SK-N-SH (cell line): ENCODE results near the gene GRM5. TPM values are rescaled to one million over a fixed set of nuclear protein-coding genes. Genes with fewer than 3 reads are reported as not detected.

Experiments
- CTCF ChIA-PET: fragments of 300-600, 350-600 bp; formaldehyde crosslinking; extraction: SDS; loops from one replicate; lab custom pipeline; 2021; lab: Yijun Ruan, JAX
- POLR2A ChIA-PET: fragments of 350-600 bp; sonication (Branson Sonifier 250); formaldehyde crosslinking; extraction: SDS; loops from one replicate; lab custom pipeline; 2020; ENCODE audit warnings: antibody characterized with exemption, inconsistent platforms; lab: Yijun Ruan, JAX
- DNase-seq: peaks from one replicate; pipeline ENCODE4 v3.0.0; 2012
- H2AFZ ChIP-seq: fragments of 200-600 bp; sonication (generic); 2 replicates; pipeline ENCODE4 v1.8.1; 2016; ENCODE audit warnings: antibody characterized with exemption, mild to moderate bottlenecking, low read depth
- H3F3A ChIP-seq: fragments of 200-600 bp; sonication (generic); replicated peaks from 2 replicates; pipeline ENCODE3; 2016; ENCODE audit warnings: antibody characterized with exemption, mild to moderate bottlenecking; ENCODE audit not compliant: insufficient read depth
- H3K27ac ChIP-seq, 2 experiments: fragments of 200-500 bp in 1 of 2; fragments of 200-600 bp in 1 of 2; sonication (Bioruptor generic) in 1 of 2; sonication (generic), shearing (Covaris generic) in 1 of 2; 2 replicates each; pipeline versions ENCODE4 v1.5.1 to v1.6.1; 2014 to 2016; ENCODE audit warnings: low read depth in 2 of 2, inconsistent platforms in 1 of 2, low read length in 1 of 2, mild to moderate bottlenecking in 1 of 2, mixed read lengths in 1 of 2
- H3K27me3 ChIP-seq: fragments of 200-600 bp; sonication (generic), shearing (Covaris generic); 2 replicates; pipeline ENCODE4 v1.6.1; 2016; ENCODE audit warnings: mixed run types; ENCODE audit not compliant: insufficient read depth
- H3K36me3 ChIP-seq, 2 experiments: fragments of 200-500 bp in 1 of 2; fragments of 200-600 bp in 1 of 2; sonication (Bioruptor generic) in 1 of 2; sonication (generic) in 1 of 2; replicated peaks in 1 of 2; 2 replicates each; pipeline versions ENCODE3 to v1.5.1; 2014 to 2016; ENCODE audit warnings: low read length in 1 of 2, mild to moderate bottlenecking in 1 of 2; ENCODE audit not compliant: insufficient read depth in 2 of 2, control insufficient read depth in 1 of 2
- H3K4me1 ChIP-seq, 2 experiments: fragments of 200-500 bp in 1 of 2; fragments of 200-600 bp in 1 of 2; sonication (Bioruptor generic) in 1 of 2; sonication (generic), shearing (Covaris generic) in 1 of 2; 2 replicates each; pipeline versions ENCODE4 v1.5.1 to v1.6.1; 2014 to 2016; ENCODE audit warnings: low read depth in 1 of 2, low read length in 1 of 2, mixed run types in 1 of 2; ENCODE audit not compliant: insufficient read depth in 2 of 2, control insufficient read depth in 1 of 2
- H3K4me2 ChIP-seq: fragments of 200-600 bp; sonication (generic), shearing (Covaris generic); 2 replicates; pipeline ENCODE4 v1.6.1; 2017; ENCODE audit warnings: mixed run types
- H3K4me3 ChIP-seq, 2 experiments: fragments of 200-500 bp in 1 of 2; fragments of 200-600 bp in 1 of 2; sonication (Bioruptor generic) in 1 of 2; sonication (generic), shearing (Covaris generic) in 1 of 2; 2 replicates each; pipeline versions ENCODE4 v1.5.1 to v1.8.1; 2014 to 2016; ENCODE audit warnings: low read depth in 2 of 2, inconsistent platforms in 1 of 2, low read length in 1 of 2, mild to moderate bottlenecking in 1 of 2, mixed read lengths in 1 of 2, moderate library complexity in 1 of 2
- H3K79me2 ChIP-seq: fragments of 200-600 bp; sonication (generic); 2 replicates; pipeline ENCODE4 v1.8.1; 2017; ENCODE audit warnings: mild to moderate bottlenecking; ENCODE audit not compliant: insufficient read depth
- H3K9ac ChIP-seq: fragments of 200-600 bp; sonication (generic); 2 replicates; pipeline ENCODE4 v1.6.1; 2017; ENCODE audit warnings: mixed run types
- H3K9me2 ChIP-seq: fragments of 200-600 bp; sonication (generic); 2 replicates; pipeline ENCODE4 v1.6.1; 2017; ENCODE audit warnings: mixed run types
- H3K9me3 ChIP-seq: fragments of 200-600 bp; sonication (generic); 2 replicates; pipeline ENCODE4 v1.6.1; 2017; ENCODE audit warnings: mixed run types, mild to moderate bottlenecking, moderate library complexity
- H4K20me1 ChIP-seq: fragments of 200-600 bp; sonication (generic); 2 replicates; pipeline ENCODE4 v1.6.1; 2017; ENCODE audit warnings: mild to moderate bottlenecking, mixed run types; ENCODE audit not compliant: insufficient read depth
- EZH2phosphoT487 ChIP-seq: fragments of 200-600 bp; sonication (generic); IDR thresholded peaks from 2 replicates; pipeline ENCODE4 v1.6.1; 2017; ENCODE audit warnings: low read depth, mixed run types, mild to moderate bottlenecking, antibody characterized with exemption, moderate library complexity, borderline replicate concordance
- FOXJ3 ChIP-seq: sonication (generic); formaldehyde crosslinking; IDR thresholded peaks from 2 replicates; pipeline ENCODE4 v1.5.1; 2020; ENCODE audit warnings: mild to moderate bottlenecking, missing genetic modification reagents
- FOXM1 ChIP-seq: IDR thresholded peaks from 2 replicates; pipeline ENCODE4 v1.4.0; 2012; ENCODE audit warnings: low read depth, mild to moderate bottlenecking
- GABPA ChIP-seq: IDR thresholded peaks from 2 replicates; pipeline ENCODE4 v1.4.0; 2012; ENCODE audit warnings: low read depth, mild to moderate bottlenecking
- GATA2 ChIP-seq: sonication (generic); formaldehyde crosslinking; IDR thresholded peaks from 2 replicates; pipeline ENCODE4 v1.5.0; 2020; ENCODE audit warnings: mild to moderate bottlenecking, missing genetic modification reagents
- NRF1 ChIP-seq: IDR thresholded peaks from 2 replicates; pipeline ENCODE4 v1.6.1; 2012; ENCODE audit warnings: low read depth, mild to moderate bottlenecking, low read length
- RAD21 ChIP-seq: IDR thresholded peaks from 2 replicates; pipeline ENCODE4 v1.6.1; 2012; ENCODE audit warnings: mild to moderate bottlenecking, low read length
- RCOR1 ChIP-seq: fragments of 150-350 bp; IDR thresholded peaks from 2 replicates; pipeline ENCODE4 v1.6.1; 2017; ENCODE audit warnings: antibody characterized with exemption, low read length
- RFX5 ChIP-seq: IDR thresholded peaks from 2 replicates; pipeline ENCODE4 v1.6.1; 2012; ENCODE audit warnings: mild to moderate bottlenecking, improper control_type of control experiment, low read length
- SMC3 ChIP-seq: IDR thresholded peaks from 2 replicates; pipeline ENCODE4 v1.6.1; 2012; ENCODE audit warnings: low read depth, low read length, improper control_type of control experiment
- TCF12 ChIP-seq: IDR thresholded peaks from 2 replicates; pipeline ENCODE4 v1.4.0; 2012
- WGBS: methylation state at CpG from one replicate; pipeline ENCODE4 v1.1.6; 2017; ENCODE audit warnings: low lambda C conversion rate; 5-methylcytosine and 5-hydroxymethylcytosine counted together
- polyA plus RNA-seq, 3 experiments: library from polyadenylated mRNA; depleted of rRNA; stranded (reverse); fragments of >200 nt; gene quantifications; 2 replicates each; pipeline ENCODE4 v1.2.3, GENCODE V29; 2012
- TF ChIP-seq, protein P1 (sequence below): IDR thresholded peaks from 2 replicates; pipeline ENCODE4 v1.4.0; 2012; ENCODE audit warnings: low read depth, borderline replicate concordance
- TF ChIP-seq, protein P2 (sequence below): IDR thresholded peaks from 2 replicates; pipeline ENCODE4; 2012
- TF ChIP-seq, protein P3 (sequence below): fragments of 150-350 bp; IDR thresholded peaks from 2 replicates; pipeline ENCODE4 v1.6.1; 2016; ENCODE audit warnings: mild to moderate bottlenecking, low read depth, low read length
- TF ChIP-seq, protein P4 (sequence below): IDR thresholded peaks from 2 replicates; pipeline ENCODE4 v1.4.0; 2012; ENCODE audit warnings: low read depth
- TF ChIP-seq, protein P5 (sequence below): fragments of 200-600 bp; sonication (generic); IDR thresholded peaks from 2 replicates; pipeline ENCODE4 v1.6.1; 2017; ENCODE audit warnings: antibody characterized with exemption, mild to moderate bottlenecking, moderate library complexity

Gene GRM5
- polyA plus RNA-seq, 1 of the 3 experiments (the other 2 are of a cell fraction), result not detected

DNA sequence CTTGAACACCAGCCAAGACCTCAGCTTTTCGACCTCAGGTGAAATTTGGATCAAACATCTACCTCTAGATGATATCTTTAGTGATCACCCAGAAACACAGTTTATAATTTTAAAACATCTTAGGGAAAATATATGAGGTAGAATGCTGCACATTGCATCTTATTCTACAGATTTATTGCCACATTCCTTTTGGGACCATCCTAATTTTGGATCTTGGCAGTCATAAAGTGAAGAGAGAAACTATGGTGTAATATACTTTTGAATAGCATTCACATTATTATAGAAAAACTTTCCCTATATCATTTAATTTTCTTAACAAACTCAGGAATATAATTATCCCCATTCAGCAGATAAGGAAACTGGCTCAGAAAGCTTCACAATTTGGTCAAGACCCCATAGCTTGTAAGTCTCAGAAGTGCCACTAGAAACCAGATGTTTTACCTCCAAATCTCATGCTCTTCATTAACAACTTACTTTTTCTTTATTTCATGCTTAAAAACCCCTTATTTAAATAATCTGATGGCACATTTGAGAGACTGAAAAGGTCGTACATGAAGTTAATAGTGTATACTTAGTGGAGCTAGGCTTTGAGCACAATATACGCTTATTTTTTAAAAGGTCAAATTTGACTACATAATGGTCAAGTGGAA lies 529.0 kb downstream of the GRM5 start:
- Histone ChIP-seq H3K9ac (peak overlapping the region; percentile 42; the same call in 1 of the 2 replicates), H2AFZ (peak overlapping the region; percentile 52; the same call in 1 of the 2 replicates), H3K4me3 (no peak overlapping the region), H3K27me3 (no peaks in the 10 kb centered on the region), H3K4me1 (peaks cover 0 to 28% of the 10 kb centered on the region in 2 experiments; a peak in 2 of 4 replicates), H3F3A (peaks cover 9% of the 10 kb centered on the region), H3K4me2 (peak overlapping the region; percentile 27; the same call in 1 of the 2 replicates), H3K79me2 (no peaks in the 10 kb centered on the region), H4K20me1 (no peaks in the 10 kb centered on the region), H3K9me2 (no peaks in the 10 kb centered on the region), H3K9me3 (no peaks in the 10 kb centered on the region), H3K27ac (peak overlapping the region; percentile 39 to 93; a peak in 3 of 4 replicates), H3K36me3 (no peaks in the 10 kb centered on the region)
- TF ChIP-seq, protein P1, sequence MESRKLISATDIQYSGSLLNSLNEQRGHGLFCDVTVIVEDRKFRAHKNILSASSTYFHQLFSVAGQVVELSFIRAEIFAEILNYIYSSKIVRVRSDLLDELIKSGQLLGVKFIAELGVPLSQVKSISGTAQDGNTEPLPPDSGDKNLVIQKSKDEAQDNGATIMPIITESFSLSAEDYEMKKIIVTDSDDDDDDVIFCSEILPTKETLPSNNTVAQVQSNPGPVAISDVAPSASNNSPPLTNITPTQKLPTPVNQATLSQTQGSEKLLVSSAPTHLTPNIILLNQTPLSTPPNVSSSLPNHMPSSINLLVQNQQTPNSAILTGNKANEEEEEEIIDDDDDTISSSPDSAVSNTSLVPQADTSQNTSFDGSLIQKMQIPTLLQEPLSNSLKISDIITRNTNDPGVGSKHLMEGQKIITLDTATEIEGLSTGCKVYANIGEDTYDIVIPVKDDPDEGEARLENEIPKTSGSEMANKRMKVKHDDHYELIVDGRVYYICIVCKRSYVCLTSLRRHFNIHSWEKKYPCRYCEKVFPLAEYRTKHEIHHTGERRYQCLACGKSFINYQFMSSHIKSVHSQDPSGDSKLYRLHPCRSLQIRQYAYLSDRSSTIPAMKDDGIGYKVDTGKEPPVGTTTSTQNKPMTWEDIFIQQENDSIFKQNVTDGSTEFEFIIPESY, result no peak
- no peak for TF ChIP-seq EZH2phosphoT487
- TF ChIP-seq NRF1, result no peak
- TF ChIP-seq RAD21, result no peak
- DNase-seq, result no peak
- WGBS, result 49% methylated on average over 3 of the region's 3 CpGs
- POLR2A ChIA-PET, result no interaction called here
- CTCF ChIA-PET, result interaction anchor here (0.8 to 4.4 kb wide), 4 partner anchors 16 to 1184 kb away, joined by 3 to 19 read pairs (median 5); no protein-coding TSS in a partner anchor

DNA sequence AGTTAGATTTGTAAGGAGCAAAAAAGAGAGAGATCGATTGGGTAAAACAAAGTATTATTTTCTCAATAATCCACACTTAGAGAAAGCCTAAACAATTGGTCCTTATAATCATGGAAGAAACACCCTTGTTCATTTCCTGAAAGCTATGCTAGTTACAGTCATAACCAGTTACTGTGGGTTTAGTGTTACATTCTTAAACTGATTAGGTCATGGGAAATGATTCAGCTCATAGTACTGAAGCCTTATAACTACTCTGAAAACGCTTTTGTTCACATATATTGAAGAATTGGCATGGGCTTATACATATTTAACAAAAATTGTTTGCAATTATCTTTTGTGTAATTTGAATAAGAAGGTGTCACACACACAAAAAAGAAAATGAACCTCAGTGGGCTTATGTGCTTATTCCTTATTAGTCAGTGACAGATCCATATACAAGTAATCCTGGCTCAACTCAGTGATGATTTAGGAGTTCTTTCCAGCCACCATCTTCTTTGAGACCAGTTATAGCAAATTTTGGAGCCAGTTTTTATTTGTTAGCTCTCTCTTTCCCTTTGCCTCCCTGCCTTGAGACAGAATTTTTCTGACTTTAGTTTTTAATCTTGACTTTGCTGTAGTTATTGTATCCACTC lies 529.8 kb downstream of the GRM5 start:
- H2AFZ ChIP-seq, result peak overlapping the region; percentile 52
- TF ChIP-seq, protein P2, sequence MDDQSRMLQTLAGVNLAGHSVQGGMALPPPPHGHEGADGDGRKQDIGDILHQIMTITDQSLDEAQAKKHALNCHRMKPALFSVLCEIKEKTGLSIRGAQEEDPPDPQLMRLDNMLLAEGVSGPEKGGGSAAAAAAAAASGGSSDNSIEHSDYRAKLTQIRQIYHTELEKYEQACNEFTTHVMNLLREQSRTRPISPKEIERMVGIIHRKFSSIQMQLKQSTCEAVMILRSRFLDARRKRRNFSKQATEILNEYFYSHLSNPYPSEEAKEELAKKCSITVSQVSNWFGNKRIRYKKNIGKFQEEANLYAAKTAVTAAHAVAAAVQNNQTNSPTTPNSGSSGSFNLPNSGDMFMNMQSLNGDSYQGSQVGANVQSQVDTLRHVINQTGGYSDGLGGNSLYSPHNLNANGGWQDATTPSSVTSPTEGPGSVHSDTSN, result peak; percentile 48; the same call in 1 of the 2 replicates
- TF ChIP-seq RCOR1 (no peak), SMC3 (no peak), RFX5 (no peak), GATA2 (CRISPR knock-in tag) (no peak), NRF1 (no peak), RAD21 (no peak), FOXM1 (no peak), TCF12 (peak; percentile 68), FOXJ3 (CRISPR knock-in tag) (no peak), GABPA (no peak)
- TF ChIP-seq, protein P3, sequence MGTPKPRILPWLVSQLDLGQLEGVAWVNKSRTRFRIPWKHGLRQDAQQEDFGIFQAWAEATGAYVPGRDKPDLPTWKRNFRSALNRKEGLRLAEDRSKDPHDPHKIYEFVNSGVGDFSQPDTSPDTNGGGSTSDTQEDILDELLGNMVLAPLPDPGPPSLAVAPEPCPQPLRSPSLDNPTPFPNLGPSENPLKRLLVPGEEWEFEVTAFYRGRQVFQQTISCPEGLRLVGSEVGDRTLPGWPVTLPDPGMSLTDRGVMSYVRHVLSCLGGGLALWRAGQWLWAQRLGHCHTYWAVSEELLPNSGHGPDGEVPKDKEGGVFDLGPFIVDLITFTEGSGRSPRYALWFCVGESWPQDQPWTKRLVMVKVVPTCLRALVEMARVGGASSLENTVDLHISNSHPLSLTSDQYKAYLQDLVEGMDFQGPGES, result no peak
- TF ChIP-seq, protein P4, sequence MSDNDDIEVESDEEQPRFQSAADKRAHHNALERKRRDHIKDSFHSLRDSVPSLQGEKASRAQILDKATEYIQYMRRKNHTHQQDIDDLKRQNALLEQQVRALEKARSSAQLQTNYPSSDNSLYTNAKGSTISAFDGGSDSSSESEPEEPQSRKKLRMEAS, result no peak
- TF ChIP-seq, protein P5, sequence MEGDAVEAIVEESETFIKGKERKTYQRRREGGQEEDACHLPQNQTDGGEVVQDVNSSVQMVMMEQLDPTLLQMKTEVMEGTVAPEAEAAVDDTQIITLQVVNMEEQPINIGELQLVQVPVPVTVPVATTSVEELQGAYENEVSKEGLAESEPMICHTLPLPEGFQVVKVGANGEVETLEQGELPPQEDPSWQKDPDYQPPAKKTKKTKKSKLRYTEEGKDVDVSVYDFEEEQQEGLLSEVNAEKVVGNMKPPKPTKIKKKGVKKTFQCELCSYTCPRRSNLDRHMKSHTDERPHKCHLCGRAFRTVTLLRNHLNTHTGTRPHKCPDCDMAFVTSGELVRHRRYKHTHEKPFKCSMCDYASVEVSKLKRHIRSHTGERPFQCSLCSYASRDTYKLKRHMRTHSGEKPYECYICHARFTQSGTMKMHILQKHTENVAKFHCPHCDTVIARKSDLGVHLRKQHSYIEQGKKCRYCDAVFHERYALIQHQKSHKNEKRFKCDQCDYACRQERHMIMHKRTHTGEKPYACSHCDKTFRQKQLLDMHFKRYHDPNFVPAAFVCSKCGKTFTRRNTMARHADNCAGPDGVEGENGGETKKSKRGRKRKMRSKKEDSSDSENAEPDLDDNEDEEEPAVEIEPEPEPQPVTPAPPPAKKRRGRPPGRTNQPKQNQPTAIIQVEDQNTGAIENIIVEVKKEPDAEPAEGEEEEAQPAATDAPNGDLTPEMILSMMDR, result no peak

More for the DNA sequence above, 529.8 kb downstream of the GRM5 start:
- ChIA-PET POLR2A (no interaction called here), CTCF (interaction anchor here (1.1 to 4.4 kb wide), 3 partner anchors 17 to 1184 kb away, joined by 3 to 19 read pairs (median 6); no protein-coding TSS in a partner anchor)
- Histone ChIP-seq H3K9me3 (no peaks in the 10 kb centered on the region), H3F3A (peaks cover 9% of the 10 kb centered on the region), H3K27ac (peak overlapping the region; percentile 47 to 93; a peak in 3 of 4 replicates), H3K27me3 (no peaks in the 10 kb centered on the region), H3K4me3 (no peak overlapping the region), H4K20me1 (no peaks in the 10 kb centered on the region), H3K36me3 (no peaks in the 10 kb centered on the region), H3K9me2 (no peaks in the 10 kb centered on the region), H3K79me2 (no peaks in the 10 kb centered on the region), H3K4me2 (peak overlapping the region; percentile 27; the same call in 1 of the 2 replicates), H3K4me1 (peaks cover 0 to 28% of the 10 kb centered on the region in 2 experiments; a peak in 2 of 4 replicates), H3K9ac (peak overlapping the region; percentile 42; the same call in 1 of the 2 replicates)
- 0% methylated on average over 2 of the region's 2 CpGs for WGBS
- no peak for DNase-seq
